ENCODE data around the gene CCM2L. TPM values are rescaled to one million over a fixed set of nuclear protein-coding genes. Genes with fewer than 3 reads are reported as not detected.

The CCM2L gene
- total and polyA plus RNA-seq, 2 of the 8 experiments (the other 6 are each of a cell fraction or from before 2014, with no cell fraction given): 5.5 to 15.8 TPM

DNA sequence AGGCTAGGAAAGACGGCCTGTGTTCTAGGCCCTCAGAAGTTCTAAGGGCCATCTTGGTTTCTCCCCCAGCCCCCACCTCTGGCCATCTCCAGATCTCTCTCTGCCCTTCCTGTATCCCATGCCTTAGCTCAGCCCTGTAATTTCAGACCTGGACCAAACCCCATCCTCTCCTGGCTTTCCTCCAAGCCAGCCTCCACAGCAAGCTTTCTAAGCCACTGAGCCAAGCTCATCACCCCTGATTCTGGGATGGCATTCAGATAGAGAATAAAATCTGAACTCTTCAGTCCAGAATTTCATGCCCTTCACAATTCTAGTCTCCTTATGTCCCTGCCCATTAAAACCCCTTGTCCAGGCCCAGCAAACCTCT, 18.9 kb upstream of the CCM2L start:
- Histone ChIP-seq H3K4me3 (ENCODE audit: extremely low read depth in 1 of 4, insufficient read depth in 2 of 4, low read depth in 3 of 4, low read length in 4 of 4) (no peak overlapping the region), H2AK5ac (ENCODE audit: low read depth, low read length) (no peak overlapping the region), H3K18ac (ENCODE audit: extremely low read depth, low read length) (no peak overlapping the region), H4K91ac (replicated peaks; ENCODE audit: insufficient read length, low read length) (no peak overlapping the region), H2AFZ (ENCODE audit: low read length) (no peak overlapping the region), H3K56ac (replicated peaks; ENCODE audit: insufficient read length, low read depth, low read length) (no peak overlapping the region), H3K4me2 (ENCODE audit: insufficient read depth in 1 of 2, low read depth in 2 of 2, low read length in 2 of 2) (no peak overlapping the region), H4K5ac (ENCODE audit: insufficient read length, low read depth, low read length) (no peak overlapping the region), H2BK120ac (replicated peaks; ENCODE audit: low read depth, low read length) (no peak overlapping the region), H3K9me3 (ENCODE audit: insufficient read depth in 2 of 2, low read depth in 1 of 2, low read length in 1 of 2) (no peaks in the 10 kb centered on the region), H3K27ac (ENCODE audit: low read depth, low read length) (no peak overlapping the region), H3K9ac (replicated peaks in 1 of 4; ENCODE audit: extremely low read depth in 1 of 4, low read depth in 3 of 4, low read length in 3 of 4) (no peak overlapping the region), H4K8ac (ENCODE audit: extremely low read depth, insufficient read depth, low read length) (no peak overlapping the region), H2BK5ac (ENCODE audit: low read depth, low read length) (no peak overlapping the region), H2BK12ac (ENCODE audit: low read depth, low read length) (no peak overlapping the region), H2BK15ac (ENCODE audit: low read length) (no peak overlapping the region), H3K79me1 (ENCODE audit: low read depth, low read length) (no peaks in the 10 kb centered on the region), H3K27me3 (replicated peaks in 1 of 4; ENCODE audit: control insufficient read depth in 3 of 4, extremely low read depth in 1 of 4, insufficient read depth in 3 of 4, low read length in 3 of 4) (peaks cover 2 to 36% (median 28%) of the 10 kb centered on the region in 4 experiments), H3K23me2 (ENCODE audit: low read depth, low read length) (peaks cover 7% of the 10 kb centered on the region; the same call in 1 of the 2 replicates), H3K36me3 (ENCODE audit: control insufficient read depth in 2 of 4, insufficient read depth in 4 of 4, low read length in 3 of 4) (no peaks in the 10 kb centered on the region), H3K14ac (ENCODE audit: insufficient read length) (no peak overlapping the region), H3K79me2 (ENCODE audit: control insufficient read depth in 1 of 2, insufficient read depth in 2 of 2, low read length in 2 of 2) (no peaks in the 10 kb centered on the region), H3K23ac (ENCODE audit: insufficient read length) (no peak overlapping the region), H3K4me1 (replicated peaks in 1 of 4; ENCODE audit: control insufficient read depth in 3 of 4, insufficient read depth in 4 of 4, low read length in 3 of 4) (peaks cover 0 to 13% (median 8%) of the 10 kb centered on the region in 4 experiments; a peak in 4 of 7 replicates), H4K20me1 (replicated peaks in 1 of 2; ENCODE audit: control insufficient read depth in 1 of 2, insufficient read depth in 2 of 2, low read length in 2 of 2) (peaks cover 0 to 3% of the 10 kb centered on the region in 2 experiments), H2BK20ac (ENCODE audit: low read length) (no peak overlapping the region), H3K4ac (replicated peaks; ENCODE audit: insufficient read length, low read depth, low read length) (no peak overlapping the region)
- ChIA-PET CTCF (ENCODE audit: partially characterized antibody) (interaction anchor here (0.9 to 1.8 kb wide), 8 partner anchors 16 to 157 kb away, joined by 3 to 6 read pairs (median 4); no protein-coding TSS in a partner anchor), POLR2A (ENCODE audit: partially characterized antibody) (interaction anchor here (1.5 to 3.3 kb wide), 2 partner anchors 16 to 19 kb away, joined by 4 to 8 read pairs; no protein-coding TSS in a partner anchor)
- TF ChIP-seq TAF7 (optimal IDR thresholded peaks at IDR 0.05; ENCODE audit: borderline replicate concordance, low read depth, low read length) (no peak), GTF2F1 (IDR thresholded peaks at IDR 0.05; ENCODE audit: borderline replicate concordance, low read depth, low read length) (no peak), FOSL1 (IDR thresholded peaks at IDR 0.05; ENCODE audit: insufficient read depth, low read depth, low read length) (no peak), EZH2 (IDR thresholded peaks at IDR 0.05; ENCODE audit: low read depth, low read length, severe bottlenecking) (no peak), ATF2 (IDR thresholded peaks at IDR 0.05; ENCODE audit: low read length) (no peak)
- 100% methylated on average over 1 of the region's 1 CpG; no CpG with 5 or more reads in 1 of the 2 experiments for WGBS, 2 experiments (ENCODE audit: extremely low coverage in 1 of 2, insufficient coverage in 1 of 2, insufficient read length in 1 of 2, insufficient replicate concordance in 2 of 2, low coverage in 1 of 2, low lambda C conversion rate in 2 of 2, missing lambda C conversion rate in 1 of 2)
- no peak for FAIRE-seq
- DNase-seq (ENCODE audit: low read depth in 1 of 2, low spot score in 2 of 2): no peak
